WTC11 (cell line): ENCODE results near the gene NDUFB10.
A peak's percentile ranks its signal among the peaks of the same experiment; 100 is the strongest.

ENCODE experiments used
- AFF4 ChIP-seq: sonication (generic); formaldehyde crosslinking; IDR thresholded peaks from 2 replicates; pipeline ENCODE4 v1.8.1; 2023; ENCODE audit warnings: mild to moderate bottlenecking, missing genetic modification reagents, borderline replicate concordance
- ATF1 ChIP-seq: sonication (generic); formaldehyde crosslinking; IDR thresholded peaks from 2 replicates; pipeline ENCODE4 v1.8.1; 2023; ENCODE audit warnings: mild to moderate bottlenecking, moderate library complexity, missing genetic modification reagents
- CTCF ChIP-seq: fragments of 200-600 bp; IDR thresholded peaks from 2 replicates; pipeline ENCODE4 v1.8.0; 2022; ENCODE audit warnings: antibody characterized with exemption
- E2F4 ChIP-seq: sonication (generic); formaldehyde crosslinking; IDR thresholded peaks from 2 replicates; pipeline ENCODE4 v1.8.1; 2022; ENCODE audit warnings: low read depth, mild to moderate bottlenecking, moderate library complexity, missing genetic modification reagents, borderline replicate concordance
- JUN ChIP-seq: sonication (generic); formaldehyde crosslinking; IDR thresholded peaks from 2 replicates; pipeline ENCODE4 v1.8.0; 2023; ENCODE audit warnings: mild to moderate bottlenecking, missing genetic modification reagents

GRCh38 chr16:1991948-1992703 lies 32.8 kb downstream of the NDUFB10 start:
- TF ChIP-seq CTCF, result no peak
- peak; percentile 95 for TF ChIP-seq JUN (CRISPR knock-in tag)
- peak; percentile 76; the same call in 1 of the 2 replicates for TF ChIP-seq ATF1 (CRISPR knock-in tag)
- 0 out of 2 replicates have a peak, but pooled peaks have one; percentile 51 for TF ChIP-seq AFF4 (CRISPR knock-in tag)
- TF ChIP-seq E2F4 (CRISPR knock-in tag), result peak; percentile 85; the same call in 1 of the 2 replicates
